Loucy (cell line): ENCODE measurements around the gene MAGEH1.
"Not testable (repeated sequence)": the region's sequence is repeated elsewhere in the genome, so short reads cannot be mapped to it uniquely, and the experiment has no call there.

ENCODE experiments used
- EZH2phosphoT487 ChIP-seq: fragments of 200-600 bp; IDR thresholded peaks from 2 replicates; pipeline ENCODE4 v1.6.1; 2018; ENCODE audit warnings: antibody characterized with exemption, mild to moderate bottlenecking, moderate library complexity, borderline replicate concordance
- TF ChIP-seq, protein P1 (sequence below): fragments of 200-600 bp; sonication (generic); conservative IDR thresholded peaks from 2 replicates; pipeline ENCODE4 v1.5.1; 2014; ENCODE audit warnings: mild to moderate bottlenecking, antibody characterized with exemption, low read length

GRCh38 chrX:55479956-55480355 lies 28.0 kb downstream of the MAGEH1 start:
- TF ChIP-seq, protein P1, sequence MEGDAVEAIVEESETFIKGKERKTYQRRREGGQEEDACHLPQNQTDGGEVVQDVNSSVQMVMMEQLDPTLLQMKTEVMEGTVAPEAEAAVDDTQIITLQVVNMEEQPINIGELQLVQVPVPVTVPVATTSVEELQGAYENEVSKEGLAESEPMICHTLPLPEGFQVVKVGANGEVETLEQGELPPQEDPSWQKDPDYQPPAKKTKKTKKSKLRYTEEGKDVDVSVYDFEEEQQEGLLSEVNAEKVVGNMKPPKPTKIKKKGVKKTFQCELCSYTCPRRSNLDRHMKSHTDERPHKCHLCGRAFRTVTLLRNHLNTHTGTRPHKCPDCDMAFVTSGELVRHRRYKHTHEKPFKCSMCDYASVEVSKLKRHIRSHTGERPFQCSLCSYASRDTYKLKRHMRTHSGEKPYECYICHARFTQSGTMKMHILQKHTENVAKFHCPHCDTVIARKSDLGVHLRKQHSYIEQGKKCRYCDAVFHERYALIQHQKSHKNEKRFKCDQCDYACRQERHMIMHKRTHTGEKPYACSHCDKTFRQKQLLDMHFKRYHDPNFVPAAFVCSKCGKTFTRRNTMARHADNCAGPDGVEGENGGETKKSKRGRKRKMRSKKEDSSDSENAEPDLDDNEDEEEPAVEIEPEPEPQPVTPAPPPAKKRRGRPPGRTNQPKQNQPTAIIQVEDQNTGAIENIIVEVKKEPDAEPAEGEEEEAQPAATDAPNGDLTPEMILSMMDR = not testable (repeated sequence)
- TF ChIP-seq EZH2phosphoT487 = not testable (repeated sequence)
